Endothelial cell of umbilical vein (primary cell): ENCODE results near the gene SLIT2. TPM values are rescaled to one million over a fixed set of nuclear protein-coding genes. Genes with fewer than 3 reads are reported as not detected.

ENCODE experiments used
- BruUV-seq: library from RNA; stranded (reverse); fragments of 400-500 nt; replicated peaks from 2 replicates; lab custom pipeline; 2021; lab: Mats Ljungman, UMichigan
- CTCF ChIA-PET: fragments of 300-600, 350-600 bp; sonication (Branson Sonifier 250); formaldehyde crosslinking; loops from one replicate; lab custom pipeline; 2021; ENCODE audit warnings: antibody characterized with exemption, inconsistent platforms; lab: Charles Lee
- POLR2A ChIA-PET: fragments of 300-600, 350-600 bp; sonication (Branson Sonifier 250); formaldehyde crosslinking; loops from one replicate; lab custom pipeline; 2021; ENCODE audit warnings: antibody characterized with exemption, inconsistent platforms; lab: Charles Lee
- DNase-seq: peaks from one replicate; pipeline ENCODE4 v3.0.0-alpha.2; 2011; ENCODE audit warnings: low read depth, low spot score
- FAIRE-seq: peaks from 2 replicates; lab custom pipeline; 2011; peaks lifted over from hg19 to GRCh38; lab: Jason Lieb, UNC
- H2AFZ ChIP-seq: 2 replicates; pipeline ENCODE4 v1.6.0; 2012; ENCODE audit warnings: low read depth, low read length, control low read depth, inconsistent platforms
- H3K27ac ChIP-seq: 2 replicates; pipeline ENCODE4 v1.5.1; 2011; ENCODE audit warnings: low read depth, mild to moderate bottlenecking, control low read depth, low read length, moderate library complexity; ENCODE audit not compliant: insufficient read depth
- H3K27me3 ChIP-seq, 2 experiments: 2 replicates each; pipeline versions ENCODE4 v1.6.0 to v1.6.1; 2011; ENCODE audit warnings: low read length in 2 of 2, mixed read lengths in 1 of 2; ENCODE audit not compliant: control insufficient read depth in 2 of 2, insufficient read depth in 2 of 2
- H3K36me3 ChIP-seq, 2 experiments: 2 replicates in 1 of 2; 3 replicates in 1 of 2; pipeline ENCODE4 v1.5.1; 2011; ENCODE audit warnings: low read length in 2 of 2, mild to moderate bottlenecking in 1 of 2, moderate library complexity in 1 of 2; ENCODE audit not compliant: control insufficient read depth in 2 of 2, insufficient read depth in 2 of 2; ENCODE audit errors: extremely low read depth in 1 of 2
- H3K4me1 ChIP-seq: 3 replicates; pipeline ENCODE4 v1.5.1; 2011; ENCODE audit warnings: mild to moderate bottlenecking, low read length; ENCODE audit not compliant: control insufficient read depth, insufficient read depth; ENCODE audit errors: extremely low read depth
- H3K4me2 ChIP-seq: 2 replicates; pipeline ENCODE4 v1.6.1; 2011; ENCODE audit warnings: low read length, control low read depth, mixed read lengths; ENCODE audit not compliant: insufficient read depth
- H3K4me3 ChIP-seq, 3 experiments: fragments of 200-600 bp in 1 of 3; sonication (generic), shearing (Covaris generic) in 1 of 3; replicated peaks in 1 of 3; 2 replicates each; pipeline ENCODE4 v1.5.1; 2011 to 2016; ENCODE audit warnings: control low read depth in 3 of 3, low read length in 3 of 3, mild to moderate bottlenecking in 2 of 3, inconsistent platforms in 1 of 3, low read depth in 1 of 3, moderate library complexity in 1 of 3; ENCODE audit not compliant: insufficient read depth in 1 of 3
- H3K79me2 ChIP-seq: 2 replicates; pipeline ENCODE4 v1.6.0; 2012; ENCODE audit warnings: low read length, inconsistent platforms; ENCODE audit not compliant: control insufficient read depth, insufficient read depth
- H3K9ac ChIP-seq: replicated peaks from 2 replicates; pipeline ENCODE3; 2011; ENCODE audit warnings: low read length, control low read depth; ENCODE audit not compliant: insufficient read depth; ENCODE audit errors: extremely low read depth
- H3K9me1 ChIP-seq: replicated peaks from 3 replicates; pipeline ENCODE4 v1.6.0; 2011; ENCODE audit warnings: mild to moderate bottlenecking, low read length; ENCODE audit not compliant: control insufficient read depth, insufficient read depth; ENCODE audit errors: extremely low read depth
- H3K9me3 ChIP-seq: replicated peaks from 2 replicates; pipeline ENCODE4 v1.5.1; 2012; ENCODE audit warnings: low read length, inconsistent platforms; ENCODE audit not compliant: control insufficient read depth, insufficient read depth
- H4K20me1 ChIP-seq: replicated peaks from 2 replicates; pipeline ENCODE3; 2011; ENCODE audit warnings: mild to moderate bottlenecking, low read length; ENCODE audit not compliant: control insufficient read depth, insufficient read depth; ENCODE audit errors: extremely low read depth
- CTCF ChIP-seq, 2 donors: IDR thresholded peaks; 1 replicate in 1 of 2; 2 replicates in 1 of 2; pipeline ENCODE4 v1.5.1; 2011; ENCODE audit warnings: low read length in 2 of 2, mild to moderate bottlenecking in 2 of 2, moderate library complexity in 2 of 2, control low read depth in 1 of 2, inconsistent platforms in 1 of 2, low read depth in 1 of 2; ENCODE audit not compliant: insufficient read depth in 1 of 2; ENCODE audit errors: extremely low read depth in 1 of 2
- EZH2 ChIP-seq: IDR thresholded peaks from 2 replicates; pipeline ENCODE4 v1.6.1; 2012; ENCODE audit warnings: borderline replicate concordance, low read depth, mild to moderate bottlenecking, moderate library complexity, low read length, inconsistent platforms; ENCODE audit not compliant: severe bottlenecking
- FOS ChIP-seq: IDR thresholded peaks from 2 replicates; pipeline ENCODE4 v1.6.1; 2011; ENCODE audit warnings: mild to moderate bottlenecking, low read length, moderate library complexity, borderline replicate concordance; ENCODE audit not compliant: insufficient read depth
- GATA2 ChIP-seq: IDR thresholded peaks from 2 replicates; pipeline ENCODE4 v1.7.0; 2011; ENCODE audit warnings: low read depth, mild to moderate bottlenecking, moderate library complexity, mixed read lengths, low read length; ENCODE audit not compliant: insufficient read length, insufficient read depth
- JUN ChIP-seq: IDR thresholded peaks from 2 replicates; pipeline ENCODE4 v1.6.1; 2011; ENCODE audit warnings: borderline replicate concordance, low read depth; ENCODE audit not compliant: insufficient read length, insufficient read depth
- MAX ChIP-seq: IDR thresholded peaks from 2 replicates; pipeline ENCODE4 v1.6.1; 2011; ENCODE audit not compliant: insufficient read depth, insufficient read length
- MYC ChIP-seq: IDR thresholded peaks from one replicate; pipeline ENCODE4 v1.6.1; 2011; ENCODE audit warnings: mild to moderate bottlenecking, low read depth, low read length
- POLR2A ChIP-seq: IDR thresholded peaks from 2 replicates; pipeline ENCODE4 v1.6.1; 2012; ENCODE audit warnings: low read depth, mild to moderate bottlenecking, control low read depth, low read length
- POLR2AphosphoS5 ChIP-seq: IDR thresholded peaks from 2 replicates; pipeline ENCODE4 v1.6.1; 2012; ENCODE audit warnings: low read depth, mild to moderate bottlenecking, control low read depth, low read length, moderate library complexity; ENCODE audit not compliant: insufficient read depth
- dilution Hi-C: fragments of 300-500 bp; cut with MboI; formaldehyde crosslinking; loops from one replicate; pipeline ENCODE4 v1.15.0; 2019; ENCODE audit warnings: low sequenced_read_pairs; ENCODE audit not compliant: extremely low pct_ligation_motif_present
- intact Hi-C: fragments of 100-400 bp; cut with micrococcal nuclease; formaldehyde crosslinking; loops from one replicate; pipeline ENCODE4 v1.10.0; 2022
- polyA plus RNA-seq, 4 experiments: library from polyadenylated mRNA; depleted of rRNA in 3 of 4; stranded (reverse) in 3 of 4; unstranded in 1 of 4; fragments of >200 nt; gene quantifications; 2 replicates each; pipeline versions ENCODE4 v1.2.1 to v1.2.3, GENCODE V29; 2011 to 2012; ENCODE audit warnings: missing spikeins in 1 of 4
- total RNA-seq: library from RNA; stranded (reverse); gene quantifications from 2 replicates; pipeline ENCODE4 v1.2.3, GENCODE V29; 2021

SLIT2 gene
- total and polyA plus RNA-seq, 2 donors (not counting 3 experiments of a cell fraction or from before 2014, with no cell fraction given), result 9.3 to 22.2 TPM

- H3K9ac ChIP-seq, result no peak overlapping the region
- H3K36me3 ChIP-seq, result no peaks in the 10 kb centered on the region
- H4K20me1 ChIP-seq, result no peaks in the 10 kb centered on the region
- FAIRE-seq (no peak), DNase-seq (no peak)
- TF ChIP-seq MAX (no peak), FOS (no peak), EZH2 (no peak), POLR2AphosphoS5 (no peak), POLR2A (no peak), JUN (no peak), CTCF (IDR thresholded peaks at IDR 0.05; ENCODE audit: extremely low read depth in 1 of 2, insufficient read depth in 1 of 2, low read depth in 1 of 2, low read length in 2 of 2) (no peak), GATA2 (no peak), MYC (no peak)
- CTCF ChIA-PET, result interaction anchor here (1.0 to 1.6 kb wide), 5 partner anchors 22 to 387 kb away, joined by 3 to 5 read pairs (median 4); no protein-coding TSS in a partner anchor
- dilution Hi-C loops (no loop called here), intact Hi-C loops (loop anchor here (2.0 to 5.0 kb wide), 3 partner anchors 120 to 386 kb away; no protein-coding TSS in a partner anchor)
- POLR2A ChIA-PET, result no interaction called here
- no TSS peak for BruUV-seq
- no peak overlapping the region for H3K27ac ChIP-seq
- no peaks in the 10 kb centered on the region for H3K79me2 ChIP-seq
- H3K4me1 ChIP-seq, result no peaks in the 10 kb centered on the region
- H3K9me1 ChIP-seq, result no peaks in the 10 kb centered on the region
- no peaks in the 10 kb centered on the region for H3K27me3 ChIP-seq
- no peak overlapping the region for H2AFZ ChIP-seq
- H3K9me3 ChIP-seq, result no peaks in the 10 kb centered on the region
- no peak overlapping the region for H3K4me2 ChIP-seq
- no peak overlapping the region for H3K4me3 ChIP-seq
Observed at GRCh38 chr4:20298455-20298854, 46.8 kb downstream of the SLIT2 start.
